Measurements from ENCODE around the gene IMP4.
A peak's percentile ranks its signal among the peaks of the same experiment; 100 is the strongest.

Gene IMP4

GRCh38 chr2:130363479-130363878 is 20.8 kb downstream of the IMP4 start:
- Mint-ChIP-seq H3K27ac (no peak overlapping the region), H3K36me3 (ENCODE audit: low read depth) (no peaks in the 10 kb centered on the region)
- no peak for TF ChIP-seq CTCF (IDR thresholded peaks at IDR 0.05; ENCODE audit: unreplicated experiment in 3 of 3)

GRCh38 chr2:130365075-130365474 is 22.4 kb downstream of the IMP4 start:
- Mint-ChIP-seq H3K9me3 (peaks cover 6% of the 10 kb centered on the region), H3K4me3 (no peak overlapping the region), H3K4me1 (no peaks in the 10 kb centered on the region), H3K27me3 (ENCODE audit: low read depth) (no peaks in the 10 kb centered on the region), H3K36me3 (ENCODE audit: low read depth) (no peaks in the 10 kb centered on the region), H3K27ac (no peak overlapping the region)
- TF ChIP-seq CTCF (IDR thresholded peaks at IDR 0.05; ENCODE audit: unreplicated experiment in 3 of 3), result no peak

More at GRCh38 chr2:130363479-130363878, 20.8 kb downstream of the IMP4 start:
- no peaks in the 10 kb centered on the region for H3K4me1 Mint-ChIP-seq
- H3K27me3 Mint-ChIP-seq (ENCODE audit: low read depth), result no peaks in the 10 kb centered on the region
- peaks cover 8% of the 10 kb centered on the region for H3K9me3 Mint-ChIP-seq
- H3K4me3 Mint-ChIP-seq, result no peak overlapping the region

- H3K27me3 Mint-ChIP-seq (ENCODE audit: low read depth), result no peaks in the 10 kb centered on the region
- H3K4me3 Mint-ChIP-seq, result no peak overlapping the region
- H3K27ac Mint-ChIP-seq, result no peak overlapping the region
- no peaks in the 10 kb centered on the region for H3K36me3 Mint-ChIP-seq (ENCODE audit: low read depth)
- no peak for TF ChIP-seq CTCF (IDR thresholded peaks at IDR 0.05; ENCODE audit: unreplicated experiment in 3 of 3)
- no peaks in the 10 kb centered on the region for H3K4me1 Mint-ChIP-seq
- H3K9me3 Mint-ChIP-seq, result peaks cover 5% of the 10 kb centered on the region
Observed at GRCh38 chr2:130365963-130366362, 23.3 kb downstream of the IMP4 start.

GRCh38 chr2:130366720-130367119 is 24.0 kb downstream of the IMP4 start:
- no peak overlapping the region for H3K4me3 Mint-ChIP-seq

GRCh38 chr2:130368786-130369185 is 26.1 kb downstream of the IMP4 start:
- Mint-ChIP-seq H3K4me3 (no peak overlapping the region), H3K9me3 (peaks cover 2% of the 10 kb centered on the region), H3K27ac (no peak overlapping the region), H3K4me1 (peaks cover 8% of the 10 kb centered on the region), H3K27me3 (ENCODE audit: low read depth) (no peaks in the 10 kb centered on the region), H3K36me3 (ENCODE audit: low read depth) (peaks cover 6% of the 10 kb centered on the region)
- TF ChIP-seq CTCF (IDR thresholded peaks at IDR 0.05; ENCODE audit: unreplicated experiment in 3 of 3), result no peak

More at GRCh38 chr2:130366720-130367119, 24.0 kb downstream of the IMP4 start:
- H3K27ac Mint-ChIP-seq, result no peak overlapping the region
- no peak for TF ChIP-seq CTCF (IDR thresholded peaks at IDR 0.05; ENCODE audit: unreplicated experiment in 3 of 3)
- H3K9me3 Mint-ChIP-seq, result peaks cover 5% of the 10 kb centered on the region
- H3K4me1 Mint-ChIP-seq, result no peaks in the 10 kb centered on the region
- no peaks in the 10 kb centered on the region for H3K27me3 Mint-ChIP-seq (ENCODE audit: low read depth)
- H3K36me3 Mint-ChIP-seq (ENCODE audit: low read depth), result peaks cover 6% of the 10 kb centered on the region

- Mint-ChIP-seq H3K27ac (no peak overlapping the region), H3K27me3 (ENCODE audit: low read depth) (no peaks in the 10 kb centered on the region), H3K9me3 (peaks cover 2% of the 10 kb centered on the region), H3K4me3 (peak overlapping the region in 1 of 3 experiments; percentile 79), H3K4me1 (peaks cover 9% of the 10 kb centered on the region), H3K36me3 (ENCODE audit: low read depth) (peaks cover 6% of the 10 kb centered on the region)
- TF ChIP-seq CTCF (IDR thresholded peaks at IDR 0.05; ENCODE audit: unreplicated experiment in 3 of 3), result no peak
Observed at GRCh38 chr2:130369311-130369964, 26.7 kb downstream of the IMP4 start.

Data from nephron (organoid).